ENCODE data around the gene VARS2. TPM values are rescaled to one million over a fixed set of nuclear protein-coding genes. Genes with fewer than 3 reads are reported as not detected.
"Not testable (repeated sequence)": the region's sequence is repeated elsewhere in the genome, so short reads cannot be mapped to it uniquely, and the experiment has no call there.

VARS2 gene
- total RNA-seq, 2 experiments from 2014 or later: 83.0 to 84.0 TPM

DNA sequence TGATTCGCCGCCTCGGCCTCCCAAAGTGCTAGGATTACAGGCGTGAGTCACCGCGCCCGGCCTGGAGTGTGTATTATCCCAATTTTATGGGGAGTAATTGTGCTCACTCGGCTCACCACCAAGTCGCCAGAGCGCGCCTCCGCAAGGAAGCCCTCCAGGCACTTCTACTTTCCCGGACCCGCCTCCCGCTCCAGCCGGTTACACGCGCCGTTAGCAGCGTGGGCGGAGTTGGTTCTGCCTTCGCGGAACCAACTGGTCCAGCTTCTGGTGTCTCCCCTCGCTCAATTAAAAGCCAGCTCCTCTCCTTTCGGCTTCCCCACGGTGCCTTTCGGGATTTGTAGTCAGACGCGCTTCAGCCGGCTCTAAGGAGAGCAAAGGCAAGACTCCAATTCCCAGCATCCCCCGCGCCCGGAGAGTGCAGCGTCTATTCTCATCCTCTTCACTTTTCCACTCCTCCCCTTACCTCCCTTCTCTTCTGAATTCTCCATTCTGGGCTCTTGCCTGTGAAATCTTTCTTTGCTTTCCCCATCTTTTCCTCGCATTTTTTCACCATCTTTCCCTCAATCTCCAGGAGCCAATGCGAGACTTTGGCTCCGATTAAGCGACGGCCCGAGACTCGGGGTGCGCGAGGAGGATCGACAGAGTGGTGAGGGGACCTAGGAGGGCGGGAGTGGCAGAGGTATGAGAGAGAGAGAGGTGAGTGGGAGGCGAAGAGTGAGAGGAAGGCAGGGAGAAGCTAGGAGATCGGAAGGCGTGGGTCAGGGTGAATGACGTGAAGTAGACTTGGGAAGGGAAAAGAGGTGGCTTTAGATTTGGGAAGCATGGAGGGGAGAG, 6.1 kb upstream of the VARS2 start, which contains the start of gene GTF2H4:
TSS of gene GTF2H4 (plus strand) at position 450 of the 834 bp plus-strand sequence.
- H3K27ac Mint-ChIP-seq: peak within 1 kb of the TSS; percentile 84
- CTCF ChIA-PET: interaction anchor here (0.6 to 3.0 kb wide), 13 partner anchors 11 to 229 kb away, joined by 3 to 11 read pairs (median 4); no protein-coding TSS in a partner anchor
- POLR2A ChIA-PET: interaction anchor here (0.6 to 1.4 kb wide), 7 partner anchors 23 to 252 kb away, joined by 3 to 5 read pairs (median 3); no protein-coding TSS in a partner anchor
- peaks cover 14% of the 10 kb centered on the region for H3K36me3 Mint-ChIP-seq (ENCODE audit: low read depth)
- no peaks in the 10 kb centered on the region for H3K9me3 Mint-ChIP-seq
- intact Hi-C loops (cut with micrococcal nuclease): no loop called here
- H3K4me3 Mint-ChIP-seq: peak within 1 kb of the TSS; percentile 91
- no peaks in the 10 kb centered on the region for H3K27me3 Mint-ChIP-seq
- ATAC-seq (peak; percentile 99), DNase-seq (peak; percentile 98)
- peaks cover 17% of the 10 kb centered on the region for H3K4me1 Mint-ChIP-seq (ENCODE audit: low read depth)
- TF ChIP-seq, protein P1, sequence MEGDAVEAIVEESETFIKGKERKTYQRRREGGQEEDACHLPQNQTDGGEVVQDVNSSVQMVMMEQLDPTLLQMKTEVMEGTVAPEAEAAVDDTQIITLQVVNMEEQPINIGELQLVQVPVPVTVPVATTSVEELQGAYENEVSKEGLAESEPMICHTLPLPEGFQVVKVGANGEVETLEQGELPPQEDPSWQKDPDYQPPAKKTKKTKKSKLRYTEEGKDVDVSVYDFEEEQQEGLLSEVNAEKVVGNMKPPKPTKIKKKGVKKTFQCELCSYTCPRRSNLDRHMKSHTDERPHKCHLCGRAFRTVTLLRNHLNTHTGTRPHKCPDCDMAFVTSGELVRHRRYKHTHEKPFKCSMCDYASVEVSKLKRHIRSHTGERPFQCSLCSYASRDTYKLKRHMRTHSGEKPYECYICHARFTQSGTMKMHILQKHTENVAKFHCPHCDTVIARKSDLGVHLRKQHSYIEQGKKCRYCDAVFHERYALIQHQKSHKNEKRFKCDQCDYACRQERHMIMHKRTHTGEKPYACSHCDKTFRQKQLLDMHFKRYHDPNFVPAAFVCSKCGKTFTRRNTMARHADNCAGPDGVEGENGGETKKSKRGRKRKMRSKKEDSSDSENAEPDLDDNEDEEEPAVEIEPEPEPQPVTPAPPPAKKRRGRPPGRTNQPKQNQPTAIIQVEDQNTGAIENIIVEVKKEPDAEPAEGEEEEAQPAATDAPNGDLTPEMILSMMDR (IDR thresholded peaks at IDR 0.05): no peak

DNA sequence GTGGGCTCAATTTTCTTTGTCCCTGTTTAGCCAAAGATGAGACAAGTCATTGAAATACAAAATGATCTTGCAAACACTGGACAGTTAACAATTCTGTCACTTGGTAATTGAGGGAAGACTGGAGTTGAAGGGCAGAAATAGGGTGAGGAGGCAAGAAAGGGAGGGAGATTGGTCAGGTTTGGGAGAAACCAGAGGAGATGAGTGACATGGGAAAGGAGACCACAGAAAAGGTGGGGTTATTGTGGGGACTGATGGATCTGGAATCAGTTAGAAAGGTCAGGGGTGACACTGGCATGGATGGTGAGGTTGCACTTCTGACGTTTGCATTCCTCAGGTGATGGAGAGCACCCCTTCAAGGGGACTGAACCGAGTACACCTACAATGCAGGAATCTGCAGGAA, 5.3 kb upstream of the VARS2 start:
- ATAC-seq (no peak), DNase-seq (no peak)
- H3K4me3 Mint-ChIP-seq: peak overlapping the region; percentile 91
- TF ChIP-seq, protein P1 (IDR thresholded peaks at IDR 0.05): no peak
- intact Hi-C loops (cut with micrococcal nuclease): no loop called here
- ChIA-PET CTCF (interaction anchor here (1.3 to 3.0 kb wide), 5 partner anchors 32 to 178 kb away, joined by 3 to 11 read pairs (median 6); no protein-coding TSS in a partner anchor), POLR2A (interaction anchor here (0.6 to 1.4 kb wide), 4 partner anchors 23 to 164 kb away, joined by 3 to 5 read pairs (median 3); no protein-coding TSS in a partner anchor)
- peaks cover 24% of the 10 kb centered on the region for H3K4me1 Mint-ChIP-seq (ENCODE audit: low read depth)
- H3K9me3 Mint-ChIP-seq: no peaks in the 10 kb centered on the region
- peak overlapping the region; percentile 84 for H3K27ac Mint-ChIP-seq
- H3K36me3 Mint-ChIP-seq (ENCODE audit: low read depth): peaks cover 21% of the 10 kb centered on the region
- no peaks in the 10 kb centered on the region for H3K27me3 Mint-ChIP-seq

DNA sequence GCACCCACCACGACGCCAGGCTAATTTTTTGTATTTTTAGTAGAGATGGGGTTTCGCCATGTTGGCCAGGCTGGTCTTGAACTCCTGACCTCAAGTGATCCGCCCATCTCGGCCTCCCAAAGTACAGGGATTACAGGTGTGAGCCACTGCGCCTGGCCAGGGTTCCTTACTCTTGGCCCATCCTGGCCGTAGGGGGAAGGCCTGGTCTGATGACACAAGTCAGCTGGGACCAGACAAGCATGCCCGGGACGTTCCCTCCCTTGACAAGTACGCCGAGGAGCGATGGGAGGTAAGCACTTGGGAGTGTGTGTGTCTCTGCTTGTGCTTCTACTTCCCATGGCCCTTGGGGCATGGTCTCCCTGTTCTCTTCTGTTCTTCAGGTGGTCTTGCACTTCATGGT, 3.6 kb upstream of the VARS2 start:
- peaks cover 23% of the 10 kb centered on the region for H3K36me3 Mint-ChIP-seq (ENCODE audit: low read depth)
- CTCF ChIA-PET: interaction anchor here (1.1 to 1.2 kb wide), 3 partner anchors 10 to 188 kb away, joined by 3 to 4 read pairs (median 3); no protein-coding TSS in a partner anchor
- DNase-seq; H3K9me3 Mint-ChIP-seq; H3K27ac Mint-ChIP-seq; H3K27me3 Mint-ChIP-seq; H3K4me3 Mint-ChIP-seq; intact Hi-C loops (cut with micrococcal nuclease); ATAC-seq: not testable (repeated sequence)
- H3K4me1 Mint-ChIP-seq (ENCODE audit: low read depth): peaks cover 29% of the 10 kb centered on the region
- POLR2A ChIA-PET: interaction anchor here (0.6 kb wide), 1 partner anchor 149 kb away, joined by 3 read pairs; no protein-coding TSS in a partner anchor

DNA sequence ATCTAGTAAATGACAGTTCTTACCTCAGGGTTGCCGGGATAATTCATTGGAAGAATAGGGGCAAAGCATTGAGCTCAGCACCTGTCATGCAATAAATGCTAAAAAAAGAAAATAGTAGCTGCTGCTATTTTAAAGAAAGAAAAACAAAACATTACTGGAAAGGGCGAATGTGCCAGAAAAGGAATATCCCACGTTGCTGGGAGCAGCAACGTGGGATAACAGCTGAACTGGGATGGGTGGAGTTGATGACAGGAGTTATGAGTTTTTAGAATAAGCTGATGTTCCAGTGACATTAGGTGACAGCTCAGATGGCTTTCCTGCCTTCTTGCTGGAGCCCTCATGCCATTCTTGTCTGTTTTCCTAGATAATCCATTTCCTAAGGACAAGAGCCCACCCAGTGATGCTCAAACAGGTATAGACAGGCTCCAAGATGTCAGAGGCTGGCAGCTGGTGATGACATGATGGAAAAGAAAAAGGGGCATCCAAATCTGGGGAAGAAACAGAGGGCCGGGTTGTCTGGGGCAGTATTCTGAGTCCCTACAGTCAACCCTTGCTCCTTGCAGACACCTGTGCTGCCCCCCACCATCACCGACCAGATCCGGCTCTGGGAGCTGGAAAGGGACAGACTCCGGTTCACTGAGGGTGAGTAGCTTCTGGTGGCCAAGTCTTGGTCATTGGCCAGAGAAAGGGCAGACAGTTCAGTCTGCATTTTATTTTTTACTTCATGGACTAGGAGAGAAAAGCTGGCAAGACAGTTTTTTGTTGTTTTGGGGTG, 1.1 kb upstream of the VARS2 start:
- H3K4me3 Mint-ChIP-seq: peak overlapping the region; percentile 80
- ChIA-PET POLR2A (interaction anchor here (0.7 to 2.8 kb wide), 10 partner anchors 8 to 298 kb away, joined by 3 to 12 read pairs (median 5); partner anchors contain the start of genes DDR1, MRPS18B and PPP1R10), CTCF (interaction anchor here (1.0 to 9.2 kb wide), 20 partner anchors 8 to 431 kb away, joined by 3 to 116 read pairs (median 6); no protein-coding TSS in a partner anchor)
- no peak for DNase-seq
- no peaks in the 10 kb centered on the region for H3K27me3 Mint-ChIP-seq
- no peak for ATAC-seq
- peaks cover 45% of the 10 kb centered on the region for H3K36me3 Mint-ChIP-seq (ENCODE audit: low read depth)
- H3K4me1 Mint-ChIP-seq (ENCODE audit: low read depth): peaks cover 39% of the 10 kb centered on the region
- intact Hi-C loops (cut with micrococcal nuclease): no loop called here
- H3K9me3 Mint-ChIP-seq: no peaks in the 10 kb centered on the region
- TF ChIP-seq, protein P1 (IDR thresholded peaks at IDR 0.05): no peak
- H3K27ac Mint-ChIP-seq: peak overlapping the region; percentile 53

DNA sequence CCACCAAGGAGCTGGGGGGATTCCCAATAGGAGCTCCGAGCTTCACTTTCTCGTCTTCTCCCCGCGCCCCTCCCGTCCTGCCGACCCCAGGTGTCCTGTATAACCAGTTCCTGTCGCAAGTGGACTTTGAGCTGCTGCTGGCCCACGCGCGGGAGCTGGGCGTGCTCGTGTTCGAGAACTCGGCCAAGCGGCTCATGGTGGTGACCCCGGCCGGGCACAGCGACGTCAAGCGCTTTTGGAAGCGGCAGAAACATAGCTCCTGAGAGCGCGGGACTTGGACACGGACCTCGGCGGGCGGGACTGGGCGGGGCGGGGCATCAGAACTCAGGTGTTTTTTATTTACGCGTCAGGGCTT, 340 bp upstream of the VARS2 start:
- ChIA-PET POLR2A (interaction anchor here (0.7 to 2.8 kb wide), 10 partner anchors 9 to 343 kb away, joined by 3 to 12 read pairs (median 5); partner anchors contain the start of gene DDR1), CTCF (interaction anchor here (0.8 to 9.2 kb wide), 28 partner anchors 8 to 432 kb away, joined by 3 to 116 read pairs (median 4); no protein-coding TSS in a partner anchor)
- peak overlapping the region; percentile 80 for H3K4me3 Mint-ChIP-seq
- H3K27ac Mint-ChIP-seq: peak overlapping the region; percentile 53
- intact Hi-C loops (cut with micrococcal nuclease): no loop called here
- no peaks in the 10 kb centered on the region for H3K27me3 Mint-ChIP-seq
- H3K4me1 Mint-ChIP-seq (ENCODE audit: low read depth): peaks cover 34% of the 10 kb centered on the region
- H3K36me3 Mint-ChIP-seq (ENCODE audit: low read depth): peaks cover 48% of the 10 kb centered on the region
- H3K9me3 Mint-ChIP-seq: no peaks in the 10 kb centered on the region
- TF ChIP-seq, protein P1 (IDR thresholded peaks at IDR 0.05): no peak
- ATAC-seq: no peak
- DNase-seq: no peak

Measured in activated CD8-positive, alpha-beta T cell treated with anti-CD3 and anti-CD28 coated beads for 36 hours (primary cell).